GM21737 (cell line): ENCODE results near the gene DNASE1L1.
A peak's percentile ranks its signal among the peaks of the same experiment; 100 is the strongest.

Experiments
- ATAC-seq: cut with Tn5 transposase; IDR thresholded peaks from one replicate; pipeline ENCODE4 v1.9.1; 2021; ENCODE audit warnings: mild to moderate bottlenecking, moderate library complexity; ENCODE audit not compliant: unreplicated experiment

DNASE1L1 gene

GRCh38 chrX:154409222-154409871, at the start of gene DNASE1L1:
Gene DNASE1L1, minus strand, starts transcription at chrX:154409254. Its CDS starts 3,686 bp downstream, at chrX:154405568.
- ATAC-seq = peak; percentile 39

DNA sequence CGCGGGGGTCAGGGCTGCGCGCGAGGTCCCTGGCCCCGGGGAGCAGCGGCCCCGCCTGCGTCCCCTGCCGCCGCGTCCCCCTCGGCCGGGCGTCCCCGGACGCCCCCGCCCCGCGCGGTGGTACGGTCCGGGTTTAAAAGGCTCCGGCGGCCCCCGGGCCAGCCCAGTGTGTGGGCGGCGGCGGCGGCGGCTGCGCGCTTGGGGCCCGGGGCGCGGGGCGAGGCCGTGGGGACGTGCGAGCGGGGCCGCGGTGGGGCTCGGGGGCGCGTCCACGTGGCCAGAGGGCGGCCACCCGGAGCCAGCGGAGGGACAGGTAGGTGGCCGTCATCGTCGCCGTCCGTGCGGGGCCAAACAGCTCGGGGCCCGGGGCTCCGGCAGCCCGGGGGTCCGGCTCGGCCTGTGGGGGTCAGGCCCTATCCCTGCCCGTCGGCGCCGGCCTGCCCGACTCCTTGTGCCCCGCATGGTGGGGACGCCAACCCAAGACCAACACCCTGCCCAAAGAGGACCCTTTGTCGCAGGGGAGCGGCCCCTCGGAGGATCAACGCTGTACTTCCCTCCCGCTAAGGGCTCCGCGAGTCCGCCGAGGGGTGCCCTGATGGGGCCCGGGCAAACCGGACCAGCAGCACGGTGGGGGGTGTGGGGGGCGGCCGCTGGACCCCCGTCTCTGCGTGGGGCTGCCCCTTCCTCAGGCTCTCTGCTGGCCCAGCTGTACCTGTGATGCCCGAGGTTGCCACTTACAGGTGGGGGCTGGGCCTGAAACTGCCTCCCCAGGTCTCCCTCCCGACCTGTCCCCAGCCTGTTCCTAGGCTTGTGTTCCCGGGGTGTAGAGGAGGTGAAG, 49.3 kb upstream of the DNASE1L1 start, which contains the start of gene PLXNA3:
Gene PLXNA3, plus strand, starts transcription at position 166 of the 838 bp plus-strand sequence. CDS start 1,903 bp downstream, outside the sequence.
- ATAC-seq = peak; percentile 57

GRCh38 chrX:154457491-154458115, 48.5 kb upstream of the DNASE1L1 start:
- peak; percentile 50 for ATAC-seq

GRCh38 chrX:154452823-154453222, 43.8 kb upstream of the DNASE1L1 start:
- ATAC-seq = no peak

DNA sequence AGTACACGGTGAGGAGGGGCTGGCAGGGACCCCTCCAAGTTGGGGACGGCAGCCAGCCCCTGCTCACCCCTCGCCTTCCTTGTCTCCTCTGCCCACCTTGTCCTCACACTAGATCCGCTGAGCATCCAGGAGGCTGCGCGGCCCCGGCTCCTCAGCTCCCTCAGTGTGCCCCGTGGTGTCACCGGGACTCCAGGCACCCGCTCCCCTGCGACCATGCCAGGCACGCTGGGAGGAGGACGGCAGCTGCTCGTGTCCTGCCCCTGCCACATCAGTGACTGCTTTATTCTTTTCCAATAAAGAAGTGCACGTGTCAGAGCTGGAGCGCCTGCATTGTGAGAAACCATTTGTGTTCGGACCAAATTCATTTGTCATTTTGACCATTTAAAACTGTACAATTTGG, 41.3 kb upstream of the DNASE1L1 start:
- ATAC-seq = no peak

DNA sequence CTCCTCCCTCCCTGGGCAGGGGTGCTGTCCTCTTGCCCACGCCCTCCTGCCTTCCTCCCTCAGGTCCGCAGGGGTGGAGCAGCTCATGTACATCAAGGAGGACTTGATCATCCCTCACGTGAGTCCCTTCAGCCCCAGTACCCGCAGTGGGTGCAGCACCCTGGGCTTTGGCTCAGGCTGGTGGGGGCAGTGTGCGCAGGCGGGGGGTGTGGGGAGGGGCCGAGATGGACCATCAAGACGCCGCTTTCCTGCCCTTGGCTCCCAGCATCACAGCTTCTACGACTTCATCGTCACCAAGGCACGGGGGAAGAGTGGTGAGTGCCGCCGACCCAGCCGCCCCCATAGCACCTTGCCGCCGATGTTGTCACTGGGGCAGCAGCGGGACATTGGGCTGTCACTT, 40.6 kb upstream of the DNASE1L1 start:
- ATAC-seq = no peak

DNA sequence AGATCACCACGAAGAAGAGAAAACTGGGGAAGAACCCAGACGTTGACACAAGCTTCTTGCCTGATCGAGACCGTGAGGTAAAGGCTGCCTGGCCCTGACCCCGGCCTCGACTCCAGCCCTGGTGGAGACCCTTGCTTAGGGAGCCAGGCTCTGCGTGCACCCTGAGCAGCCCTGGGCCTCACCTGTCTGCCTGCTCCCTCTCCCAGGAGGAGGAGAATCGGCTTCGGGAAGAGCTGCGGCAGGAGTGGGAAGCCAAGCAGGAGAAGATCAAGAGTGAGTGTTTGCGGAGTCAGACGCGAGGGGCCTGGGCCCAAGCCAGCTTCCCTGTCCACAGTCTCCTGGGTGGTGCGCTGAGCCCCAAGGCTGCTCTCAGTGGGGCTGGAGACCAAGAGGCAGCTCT, 39.4 kb upstream of the DNASE1L1 start:
- no peak for ATAC-seq

- no peak for ATAC-seq
Measured at GRCh38 chrX:154446430-154446829, 37.4 kb upstream of the DNASE1L1 start.

- ATAC-seq = no peak
Measured at GRCh38 chrX:154445776-154446175, 36.7 kb upstream of the DNASE1L1 start.

DNA sequence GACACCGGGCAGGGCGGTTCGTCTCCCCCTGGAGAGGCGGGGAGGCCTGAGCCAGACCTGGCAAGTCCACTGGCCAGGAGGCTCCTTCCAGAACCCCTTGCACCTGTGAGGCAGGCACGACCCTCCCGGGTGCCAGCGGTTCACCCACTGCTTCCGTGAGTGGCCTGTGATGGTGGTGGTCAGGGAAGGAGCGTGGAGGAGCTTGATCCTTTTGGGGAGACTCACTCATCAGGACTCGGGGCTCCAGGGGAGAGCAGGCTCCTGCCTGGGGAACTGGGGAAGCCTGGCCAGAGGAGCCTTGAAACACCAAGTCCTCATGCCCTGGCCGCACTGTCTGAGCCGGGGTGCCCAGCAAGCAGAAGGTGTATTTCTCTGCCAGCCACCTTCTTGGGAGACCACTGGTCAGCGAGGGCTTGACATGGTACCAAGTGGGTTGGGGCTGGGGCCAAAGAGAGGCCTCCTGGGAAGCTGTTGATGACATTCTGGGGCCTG, 35.7 kb upstream of the DNASE1L1 start:
- no peak for ATAC-seq

DNA sequence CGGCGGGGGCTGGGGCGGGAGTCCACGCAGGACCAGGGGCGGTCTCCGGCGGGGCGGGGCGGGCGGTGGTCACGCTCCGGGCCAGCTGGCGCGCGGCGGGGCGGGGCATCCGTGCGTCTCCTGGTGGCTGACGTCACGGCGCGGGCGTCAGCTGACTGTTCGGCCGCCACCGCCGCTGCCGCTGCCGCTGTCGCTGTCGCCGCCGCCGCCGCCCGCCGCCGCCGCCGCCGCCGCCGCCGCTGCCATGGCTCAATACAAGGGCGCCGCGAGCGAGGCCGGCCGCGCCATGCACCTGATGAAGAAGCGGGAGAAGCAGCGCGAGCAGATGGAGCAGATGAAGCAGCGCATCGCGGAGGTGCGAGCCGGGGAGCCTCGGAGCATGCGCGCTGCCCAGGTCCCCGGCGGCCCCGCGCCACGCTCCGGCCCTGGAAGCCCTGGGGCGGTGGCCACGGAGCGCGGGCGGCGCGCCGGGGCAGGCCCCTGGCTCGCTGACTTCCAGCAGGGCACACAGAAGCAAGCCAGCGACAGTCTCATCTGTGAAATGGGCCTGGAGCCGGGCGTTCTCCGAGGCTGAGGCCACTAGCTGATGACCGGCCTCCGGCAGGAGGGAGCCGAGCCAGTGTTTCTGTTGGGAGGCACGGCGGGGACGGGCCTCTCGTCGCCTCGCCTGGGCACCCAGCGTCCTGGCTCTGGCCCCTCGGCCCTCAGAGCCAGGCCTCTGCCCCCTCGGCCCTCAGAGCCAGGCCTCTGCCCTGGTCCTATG, 35.1 kb upstream of the DNASE1L1 start, which contains the start of gene FAM50A:
Gene FAM50A, plus strand, starts transcription at position 150 of the 763 bp plus-strand sequence. Its CDS starts 95 bp downstream, at position 245.
- peak; percentile 77 for ATAC-seq

- no peak for ATAC-seq
Measured at GRCh38 chrX:154443479-154443910, 34.4 kb upstream of the DNASE1L1 start.

DNA sequence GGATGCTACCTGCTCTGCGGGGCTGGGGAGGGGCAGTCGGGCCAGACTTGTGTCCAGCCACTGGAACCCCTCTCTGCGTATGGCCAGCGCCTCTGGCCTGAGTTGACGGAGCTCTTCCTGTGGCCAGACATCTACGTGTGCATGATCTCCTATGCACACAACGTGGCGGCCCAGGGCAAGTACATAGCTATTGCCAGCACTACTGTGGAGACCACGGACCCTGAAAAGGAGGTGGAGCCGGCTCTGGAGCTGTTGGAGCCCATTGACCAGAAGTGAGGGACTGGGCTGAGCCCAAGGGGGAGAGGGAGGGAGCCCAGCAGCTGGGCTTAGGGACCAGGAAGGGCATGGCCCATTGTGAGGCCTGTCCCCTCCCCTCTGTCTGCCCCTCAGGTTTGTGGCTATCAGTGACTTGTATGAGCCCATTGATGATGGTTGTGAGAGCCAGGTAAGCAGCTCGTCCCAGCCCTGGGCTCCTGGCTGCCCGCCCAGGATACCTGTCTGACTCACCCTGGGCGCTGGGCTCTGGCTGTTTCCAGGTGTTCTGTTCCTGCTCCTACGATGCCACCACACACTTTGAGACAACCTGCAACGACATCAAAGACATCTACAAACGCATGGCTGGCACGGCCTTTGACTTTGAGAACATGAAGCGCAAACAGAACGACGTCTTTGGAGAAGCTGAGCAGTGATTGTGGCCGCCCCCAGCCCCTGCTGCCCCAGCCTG, 33.1 kb upstream of the DNASE1L1 start:
- ATAC-seq = no peak

DNA sequence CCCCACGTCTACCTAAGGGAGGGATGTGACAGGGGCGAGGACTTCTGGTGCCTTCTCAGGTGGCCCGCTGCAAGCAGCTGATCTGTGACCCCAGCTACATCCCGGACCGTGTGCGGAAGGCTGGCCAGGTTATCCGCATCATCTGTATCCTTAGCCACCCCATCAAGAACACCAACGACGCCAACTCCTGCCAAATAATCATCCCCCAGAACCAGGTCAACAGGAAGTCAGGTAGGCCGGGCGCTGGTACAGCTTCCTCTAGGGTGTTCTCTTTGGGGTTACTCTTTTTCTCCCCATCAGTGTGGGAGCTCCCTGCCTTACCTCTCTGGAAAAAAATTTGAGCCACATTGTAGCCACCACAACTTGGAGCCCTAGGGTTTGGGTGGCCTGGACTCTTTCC, 32.5 kb upstream of the DNASE1L1 start:
- ATAC-seq = no peak

GRCh38 chrX:154440623-154441357, 31.7 kb upstream of the DNASE1L1 start:
- no peak for ATAC-seq

DNA sequence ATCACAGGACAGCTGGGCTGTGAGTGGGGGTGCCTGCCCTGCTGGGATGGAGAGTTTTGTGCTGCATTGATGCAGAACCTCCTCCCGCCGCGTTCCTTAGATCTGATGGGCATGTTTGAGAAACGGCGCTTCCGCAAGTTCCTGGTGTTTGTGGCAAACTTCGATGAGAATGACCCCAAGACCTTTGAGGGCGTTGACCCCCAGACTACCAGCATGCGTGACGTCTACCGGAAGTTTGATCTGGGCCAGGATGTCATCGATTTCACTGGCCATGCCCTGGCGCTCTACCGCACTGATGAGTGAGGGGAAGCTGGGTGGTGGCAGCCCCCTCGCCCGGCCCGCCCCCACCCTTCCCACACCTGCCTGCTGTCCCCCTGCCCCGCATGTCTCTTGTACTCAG, 30.8 kb upstream of the DNASE1L1 start:
- ATAC-seq = no peak

DNA sequence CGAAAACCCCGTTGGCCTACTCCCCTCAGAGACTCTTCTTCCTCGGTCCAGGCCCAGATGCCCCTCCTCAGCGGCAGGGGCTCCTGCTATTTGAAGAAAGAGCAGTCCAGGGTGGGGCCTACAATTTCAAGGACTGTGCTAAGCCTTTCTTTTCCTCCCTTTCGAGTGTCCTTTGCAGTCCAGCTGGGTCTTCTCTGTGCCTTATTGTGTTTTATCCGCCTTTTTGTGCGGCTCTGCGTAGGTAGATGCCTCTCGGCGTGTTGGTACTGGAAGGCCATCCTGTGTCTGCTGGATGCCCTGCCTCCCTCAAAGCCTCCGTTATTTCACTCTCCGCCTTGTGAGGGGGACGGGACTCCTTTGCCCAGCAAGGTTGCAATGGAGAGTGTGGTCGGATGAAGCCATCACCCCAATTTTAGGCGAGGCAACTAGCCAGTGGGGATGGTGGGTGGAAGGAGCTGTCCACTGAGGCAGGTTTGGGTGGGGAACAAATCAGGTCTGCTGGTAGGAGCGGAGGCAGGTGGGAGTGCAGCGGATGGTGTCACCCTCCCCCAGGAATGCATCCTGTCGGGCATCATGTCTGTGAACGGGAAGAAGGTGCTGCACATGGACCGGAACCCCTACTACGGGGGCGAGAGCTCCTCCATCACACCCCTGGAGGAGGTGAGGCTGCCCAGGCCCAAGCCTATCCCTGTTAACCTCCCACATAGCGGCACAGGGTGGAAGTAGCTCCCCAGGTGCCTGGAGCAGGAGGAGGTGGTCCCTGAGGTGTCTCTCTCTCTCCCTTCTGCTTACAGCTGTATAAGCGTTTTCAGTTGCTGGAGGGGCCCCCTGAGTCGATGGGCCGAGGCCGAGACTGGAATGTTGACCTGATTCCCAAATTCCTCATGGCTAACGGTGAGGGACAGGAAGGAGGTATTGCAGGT, 29.2 kb upstream of the DNASE1L1 start:
- no peak for ATAC-seq
